ENCODE measurements around the gene RIPOR3. TPM values are rescaled to one million over a fixed set of nuclear protein-coding genes. Genes with fewer than 3 reads are reported as not detected.

The RIPOR3 gene
- total and polyA plus RNA-seq, 4 donors, result 5.6 to 90.3 (median 16.3) TPM

- DNase-seq (ENCODE audit: low spot score), result no peak
- Histone ChIP-seq H3K27me3 (ENCODE audit: control insufficient read depth in 4 of 4, insufficient read depth in 4 of 4, low read length in 3 of 4) (no peaks in the 10 kb centered on the region), H3K9me3 (ENCODE audit: control insufficient read depth in 4 of 4, low read length in 3 of 4) (no peaks in the 10 kb centered on the region), H3K27ac (ENCODE audit: low read depth in 1 of 2, low read length in 2 of 2) (no peak overlapping the region), H3K4me3 (ENCODE audit: low read depth in 1 of 3, low read length in 3 of 3) (no peak overlapping the region), H3K4me1 (ENCODE audit: control insufficient read depth in 4 of 4, insufficient read depth in 4 of 4, low read length in 3 of 4) (peaks cover 0 to 2% (median under 1%) of the 10 kb centered on the region in 4 donors), H3K36me3 (ENCODE audit: control insufficient read depth in 4 of 4, insufficient read depth in 3 of 4, low read depth in 1 of 4, low read length in 3 of 4) (no peaks in the 10 kb centered on the region), H3K9ac (ENCODE audit: low read depth in 1 of 2, low read length in 2 of 2) (no peak overlapping the region)
- WGBS, result 87% methylated on average over 9 of the region's 9 CpGs
- no peak for TF ChIP-seq REST (IDR thresholded peaks at IDR 0.05)
- no peak for TF ChIP-seq NR2F2 (IDR thresholded peaks at IDR 0.05)
- no peak for TF ChIP-seq ATF3 (IDR thresholded peaks at IDR 0.05)
- TF ChIP-seq CTCF (IDR thresholded peaks at IDR 0.05; ENCODE audit: low read depth, low read length, missing input control), result no peak
- TF ChIP-seq RXRA (IDR thresholded peaks at IDR 0.05), result no peak
- TF ChIP-seq ZBTB33 (IDR thresholded peaks at IDR 0.05), result no peak
- TF ChIP-seq MAX (IDR thresholded peaks at IDR 0.05), result no peak
- no peak for TF ChIP-seq RAD21 (IDR thresholded peaks at IDR 0.05)
- TF ChIP-seq TAF1 (conservative IDR thresholded peaks at IDR 0.05), result no peak
- TF ChIP-seq FOXA2 (IDR thresholded peaks at IDR 0.05), result no peak
- no peak for TF ChIP-seq JUND (IDR thresholded peaks at IDR 0.05)
- TF ChIP-seq GABPA (IDR thresholded peaks at IDR 0.05 in 1 of 2, conservative IDR thresholded peaks at IDR 0.05 in 1 of 2), result no peak
- TF ChIP-seq HNF4G (IDR thresholded peaks at IDR 0.05), result no peak
- TF ChIP-seq FOXA1 (IDR thresholded peaks at IDR 0.05), result no peak
Observed at GRCh38 chr20:50627747-50628146, 63.6 kb downstream of the RIPOR3 start.

- H3K36me3 ChIP-seq (ENCODE audit: control insufficient read depth in 4 of 4, insufficient read depth in 3 of 4, low read depth in 1 of 4, low read length in 3 of 4), result no peaks in the 10 kb centered on the region
- H3K27me3 ChIP-seq (ENCODE audit: control insufficient read depth in 4 of 4, insufficient read depth in 4 of 4, low read length in 3 of 4), result no peaks in the 10 kb centered on the region
- peaks cover 0 to 2% (median under 1%) of the 10 kb centered on the region in 4 donors for H3K9me3 ChIP-seq (ENCODE audit: control insufficient read depth in 4 of 4, low read length in 3 of 4)
- 50% methylated on average over 15 of the region's 15 CpGs for WGBS
- TF ChIP-seq FOXA1 (IDR thresholded peaks at IDR 0.05) (no peak), RAD21 (IDR thresholded peaks at IDR 0.05) (peak; percentile 59 to 79), TAF1 (conservative IDR thresholded peaks at IDR 0.05) (no peak), CTCF (IDR thresholded peaks at IDR 0.05; ENCODE audit: low read depth, low read length, missing input control) (peak; percentile 32), NR2F2 (IDR thresholded peaks at IDR 0.05) (peak; percentile 23), MAX (IDR thresholded peaks at IDR 0.05) (no peak)
- peaks cover 0 to 2% (median under 1%) of the 10 kb centered on the region in 4 donors for H3K4me1 ChIP-seq (ENCODE audit: control insufficient read depth in 4 of 4, insufficient read depth in 4 of 4, low read length in 3 of 4)
- H3K4me3 ChIP-seq (ENCODE audit: low read depth in 1 of 3, low read length in 3 of 3), result no peak overlapping the region
- DNase-seq (ENCODE audit: low spot score), result no peak
- no peak overlapping the region for H3K9ac ChIP-seq (ENCODE audit: low read depth in 1 of 2, low read length in 2 of 2)
- H3K27ac ChIP-seq (ENCODE audit: low read depth in 1 of 2, low read length in 2 of 2), result no peak overlapping the region
Observed at GRCh38 chr20:50625986-50626677, 65.2 kb downstream of the RIPOR3 start.

All from liver (tissue), 9 donors.